Astrocyte of the spinal cord (primary cell): Measurements from ENCODE around the gene ARSK.

Experiments used
- DNase-seq: peaks from one replicate; pipeline ENCODE4 v3.0.0; 2011; ENCODE audit warnings: low read depth, low spot score
- H3K4me3 ChIP-seq: 2 replicates; pipeline ENCODE4 v1.5.1; 2011; ENCODE audit warnings: low read depth, mild to moderate bottlenecking, low read length, moderate library complexity
- CTCF ChIP-seq: IDR thresholded peaks from 2 replicates; pipeline ENCODE4 v1.5.1; 2012; ENCODE audit warnings: low read depth, mild to moderate bottlenecking, low read length, inconsistent platforms
- in situ Hi-C: cut with HindIII; loops from 2 replicates; pipeline ENCODE4 v1.10.0; 2017; ENCODE audit warnings: low sequenced_read_pairs

The ARSK gene

DNA sequence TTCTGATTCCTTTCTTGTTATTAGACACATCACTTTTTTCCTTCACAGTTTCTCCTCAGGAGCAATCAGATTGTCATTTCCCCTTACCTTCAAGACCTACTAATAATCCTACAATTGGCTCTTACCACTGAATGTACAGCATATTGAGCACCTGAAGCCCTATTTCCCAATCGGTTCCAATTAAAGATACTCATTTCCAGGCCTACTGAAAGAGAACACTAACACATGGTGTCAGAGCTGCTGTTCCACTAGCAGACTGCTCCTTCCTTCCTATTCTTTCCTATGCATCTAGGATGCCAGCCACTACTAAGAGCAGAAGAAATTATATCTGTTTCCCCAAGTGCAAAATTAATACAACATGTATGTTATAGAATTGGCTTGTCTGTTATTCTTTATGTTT is 34.7 kb upstream of the ARSK start:
- TF ChIP-seq CTCF, result no peak
- in situ Hi-C loops, result no loop called here
- no peak overlapping the region for H3K4me3 ChIP-seq
- DNase-seq, result no peak

- in situ Hi-C loops, result no loop called here
- no peak for TF ChIP-seq CTCF
- no peak for DNase-seq
- H3K4me3 ChIP-seq, result no peak overlapping the region
These were observed 30.5 kb upstream of the ARSK start for GRCh38 chr5:95524423-95524822.

- H3K4me3 ChIP-seq, result no peak overlapping the region
- TF ChIP-seq CTCF, result no peak
- peak; percentile 2 for DNase-seq
- in situ Hi-C loops, result no loop called here
These were observed 28.0 kb upstream of the ARSK start for GRCh38 chr5:95526871-95527270.

GRCh38 chr5:95528565-95528964 is 26.3 kb upstream of the ARSK start:
- in situ Hi-C loops, result no loop called here
- no peak for DNase-seq

GRCh38 chr5:95530416-95530815 is 24.5 kb upstream of the ARSK start:
- in situ Hi-C loops, result no loop called here
- DNase-seq, result peak; percentile 78
- H3K4me3 ChIP-seq, result no peak overlapping the region

More at GRCh38 chr5:95528565-95528964, 26.3 kb upstream of the ARSK start:
- H3K4me3 ChIP-seq, result no peak overlapping the region
- no peak for TF ChIP-seq CTCF

GRCh38 chr5:95531491-95531890 is 23.4 kb upstream of the ARSK start:
- in situ Hi-C loops, result no loop called here
- DNase-seq, result no peak
- no peak for TF ChIP-seq CTCF
- H3K4me3 ChIP-seq, result no peak overlapping the region

More at GRCh38 chr5:95530416-95530815, 24.5 kb upstream of the ARSK start:
- no peak for TF ChIP-seq CTCF

DNA sequence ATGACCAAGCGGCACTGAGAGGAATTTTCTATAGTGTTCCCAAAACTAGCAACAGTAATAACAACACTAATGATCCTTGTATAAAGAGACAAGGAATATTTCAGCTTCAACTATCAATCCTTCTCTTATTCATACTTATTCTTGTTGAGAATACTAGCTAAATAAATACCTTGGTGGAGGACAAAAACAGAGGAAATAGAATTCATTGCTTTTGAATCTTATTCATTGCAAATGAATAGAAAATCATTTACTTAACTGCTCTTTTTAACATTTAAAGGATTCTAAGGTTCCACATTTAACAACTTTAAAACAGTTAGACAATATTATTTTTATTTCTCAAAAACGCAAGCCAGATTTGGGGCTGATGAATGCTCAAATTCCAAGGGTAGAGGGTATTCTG is 22.5 kb upstream of the ARSK start:
- DNase-seq, result no peak
- in situ Hi-C loops, result no loop called here
- TF ChIP-seq CTCF, result no peak
- H3K4me3 ChIP-seq, result no peak overlapping the region
